ENCODE data around the gene ITGA6.

ITGA6 gene

GRCh38 chr2:172415865-172416183 lies 11.6 kb upstream of the ITGA6 start:
- DNase-seq (ENCODE audit: low read depth in 1 of 2, low spot score in 1 of 2) = no peak

GRCh38 chr2:172416447-172417058 lies 10.8 kb upstream of the ITGA6 start:
- no peak for DNase-seq (ENCODE audit: low read depth in 1 of 2, low spot score in 1 of 2)

- no peak for DNase-seq (ENCODE audit: low read depth in 1 of 2, low spot score in 1 of 2)
These were observed 7.2 kb upstream of the ITGA6 start for GRCh38 chr2:172420216-172420615.

GRCh38 chr2:172423160-172423559 lies 4.2 kb upstream of the ITGA6 start:
- no peak for DNase-seq (ENCODE audit: low read depth in 1 of 2, low spot score in 1 of 2)

- no peak for DNase-seq (ENCODE audit: low read depth in 1 of 2, low spot score in 1 of 2)
These were observed 2.0 kb upstream of the ITGA6 start for GRCh38 chr2:172425336-172425735.

- no peak for DNase-seq (ENCODE audit: low read depth in 1 of 2, low spot score in 1 of 2)
These were observed 641 bp upstream of the ITGA6 start for GRCh38 chr2:172426635-172427255.

- DNase-seq (ENCODE audit: low read depth in 1 of 2, low spot score in 1 of 2) = peak; percentile 34 to 36
These were observed 825 bp downstream of the ITGA6 start for GRCh38 chr2:172427990-172428831.

- no peak for DNase-seq (ENCODE audit: low read depth in 1 of 2, low spot score in 1 of 2)
These were observed 1.4 kb downstream of the ITGA6 start for GRCh38 chr2:172428832-172429210.

GRCh38 chr2:172429301-172429968 lies 2.0 kb downstream of the ITGA6 start:
- DNase-seq (ENCODE audit: low read depth in 1 of 2, low spot score in 1 of 2) = no peak

- no peak for DNase-seq (ENCODE audit: low read depth in 1 of 2, low spot score in 1 of 2)
These were observed 2.6 kb downstream of the ITGA6 start for GRCh38 chr2:172430027-172430426.

- no peak for DNase-seq (ENCODE audit: low read depth in 1 of 2, low spot score in 1 of 2)
These were observed 3.3 kb downstream of the ITGA6 start for GRCh38 chr2:172430678-172431077.

- DNase-seq (ENCODE audit: low read depth in 1 of 2, low spot score in 1 of 2) = no peak
These were observed 4.1 kb downstream of the ITGA6 start for GRCh38 chr2:172431463-172431862.

- DNase-seq (ENCODE audit: low read depth in 1 of 2, low spot score in 1 of 2) = no peak
These were observed 4.6 kb downstream of the ITGA6 start for GRCh38 chr2:172431993-172432392.

- DNase-seq (ENCODE audit: low read depth in 1 of 2, low spot score in 1 of 2) = no peak
These were observed 5.8 kb downstream of the ITGA6 start for GRCh38 chr2:172433144-172433543.

GRCh38 chr2:172434821-172435605 lies 7.6 kb downstream of the ITGA6 start:
- no peak for DNase-seq (ENCODE audit: low read depth in 1 of 2, low spot score in 1 of 2)

- DNase-seq (ENCODE audit: low read depth in 1 of 2, low spot score in 1 of 2) = no peak
These were observed 8.2 kb downstream of the ITGA6 start for GRCh38 chr2:172435606-172435911.

GRCh38 chr2:172436889-172437288 lies 9.5 kb downstream of the ITGA6 start:
- DNase-seq (ENCODE audit: low read depth in 1 of 2, low spot score in 1 of 2) = no peak

- no peak for DNase-seq (ENCODE audit: low read depth in 1 of 2, low spot score in 1 of 2)
These were observed 10.3 kb downstream of the ITGA6 start for GRCh38 chr2:172437419-172438341.

- DNase-seq (ENCODE audit: low read depth in 1 of 2, low spot score in 1 of 2) = no peak
These were observed 11.5 kb downstream of the ITGA6 start for GRCh38 chr2:172438741-172439508.

GRCh38 chr2:172439509-172439860 lies 12.1 kb downstream of the ITGA6 start:
- no peak for DNase-seq (ENCODE audit: low read depth in 1 of 2, low spot score in 1 of 2)
